ENCODE results near the gene AFF2. TPM values are rescaled to one million over a fixed set of nuclear protein-coding genes. Genes with fewer than 3 reads are reported as not detected.

Gene AFF2
- not detected in 2 replicates for polyA plus RNA-seq (2011; rRNA removed)
- polyA minus RNA-seq (2011; rRNA and poly(A)+ RNA removed), result 0.26 and 0.28 TPM in 2 replicates

GRCh38 chrX:148500423-148501385, at the start of gene AFF2:
TSS of gene AFF2 (plus strand) at chrX:148500617. CDS start at chrX:148501098, 481 bp downstream.
- TF ChIP-seq CTCF (IDR thresholded peaks at IDR 0.05; ENCODE audit: insufficient read depth, low read depth, low read length), result no peak
- H3K27me3 ChIP-seq (ENCODE audit: control insufficient read depth, insufficient read depth, low read length), result no peaks in the 10 kb centered on the region
- POLR2A ChIA-PET, result no interaction called here
- no peak for DNase-seq (ENCODE audit: low read depth)
- CTCF ChIA-PET, result interaction anchor here (1.1 kb wide), 1 partner anchor 9 kb away, joined by 3 read pairs; no protein-coding TSS in a partner anchor
- no peaks in the 10 kb centered on the region for H3K36me3 ChIP-seq (ENCODE audit: control insufficient read depth, insufficient read depth, low read length)
- H3K4me3 ChIP-seq (ENCODE audit: low read depth, low read length), result peak within 1 kb of the TSS; percentile 21

GRCh38 chrX:148457279-148457678, 43.1 kb upstream of the AFF2 start:
- no peak overlapping the region for H3K4me3 ChIP-seq (ENCODE audit: low read depth, low read length)
- H3K27me3 ChIP-seq (ENCODE audit: control insufficient read depth, insufficient read depth, low read length), result no peaks in the 10 kb centered on the region
- TF ChIP-seq CTCF (IDR thresholded peaks at IDR 0.05; ENCODE audit: insufficient read depth, low read depth, low read length), result no peak
- no peaks in the 10 kb centered on the region for H3K36me3 ChIP-seq (ENCODE audit: control insufficient read depth, insufficient read depth, low read length)
- POLR2A ChIA-PET, result no interaction called here
- DNase-seq (ENCODE audit: low read depth), result no peak
- CTCF ChIA-PET, result no interaction called here

- Histone ChIP-seq H3K36me3 (ENCODE audit: control insufficient read depth, insufficient read depth, low read length) (no peaks in the 10 kb centered on the region), H3K27me3 (ENCODE audit: control insufficient read depth, insufficient read depth, low read length) (no peaks in the 10 kb centered on the region), H3K4me3 (ENCODE audit: low read depth, low read length) (no peak overlapping the region)
- no peak for TF ChIP-seq CTCF (IDR thresholded peaks at IDR 0.05; ENCODE audit: insufficient read depth, low read depth, low read length)
- POLR2A ChIA-PET, result no interaction called here
- CTCF ChIA-PET, result no interaction called here
- no peak for DNase-seq (ENCODE audit: low read depth)
Measured at GRCh38 chrX:148459343-148459742, 41.1 kb upstream of the AFF2 start.

GRCh38 chrX:148466292-148466691, 34.1 kb upstream of the AFF2 start:
- ChIA-PET POLR2A (no interaction called here), CTCF (no interaction called here)
- no peak overlapping the region for H3K4me3 ChIP-seq (ENCODE audit: low read depth, low read length)
- TF ChIP-seq CTCF (IDR thresholded peaks at IDR 0.05; ENCODE audit: insufficient read depth, low read depth, low read length), result no peak
- DNase-seq (ENCODE audit: low read depth), result no peak
- no peaks in the 10 kb centered on the region for H3K27me3 ChIP-seq (ENCODE audit: control insufficient read depth, insufficient read depth, low read length)
- H3K36me3 ChIP-seq (ENCODE audit: control insufficient read depth, insufficient read depth, low read length), result no peaks in the 10 kb centered on the region

GRCh38 chrX:148470324-148470723, 30.1 kb upstream of the AFF2 start:
- POLR2A ChIA-PET, result no interaction called here
- H3K4me3 ChIP-seq (ENCODE audit: low read depth, low read length), result no peak overlapping the region
- DNase-seq (ENCODE audit: low read depth), result no peak
- H3K36me3 ChIP-seq (ENCODE audit: control insufficient read depth, insufficient read depth, low read length), result no peaks in the 10 kb centered on the region
- CTCF ChIA-PET, result no interaction called here
- no peaks in the 10 kb centered on the region for H3K27me3 ChIP-seq (ENCODE audit: control insufficient read depth, insufficient read depth, low read length)
- no peak for TF ChIP-seq CTCF (IDR thresholded peaks at IDR 0.05; ENCODE audit: insufficient read depth, low read depth, low read length)
